Measurements from ENCODE around the gene MIOX. TPM values are rescaled to one million over a fixed set of nuclear protein-coding genes. Genes with fewer than 3 reads are reported as not detected.

Gene MIOX
- total RNA-seq, 1 experiment from 2014 or later, result not detected

DNA sequence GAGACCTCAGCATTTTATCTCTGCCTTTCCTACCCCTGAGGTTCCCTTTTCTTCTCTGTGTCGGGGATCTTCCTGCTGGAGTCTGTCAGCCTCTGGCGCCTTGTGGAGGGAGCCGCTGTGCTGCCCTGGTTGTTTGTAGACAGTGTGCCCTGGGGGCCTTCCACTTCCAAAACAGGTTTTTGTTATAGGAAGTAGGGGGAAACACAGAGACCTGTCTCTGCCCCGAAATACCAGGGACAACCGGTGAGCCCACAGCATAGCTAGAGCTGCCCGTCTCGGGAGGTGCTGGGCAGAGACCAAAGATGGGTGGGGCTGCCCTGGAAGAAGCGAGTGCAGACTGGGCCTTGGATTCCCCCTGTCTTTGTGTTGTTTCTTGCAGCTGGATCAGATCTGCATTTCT is 29.4 kb downstream of the MIOX start:
- intact Hi-C loops (cut with micrococcal nuclease; ENCODE audit: unreplicated experiment), result no loop called here
- no peak overlapping the region for H3K27ac Mint-ChIP-seq (ENCODE audit: unreplicated experiment)
- TF ChIP-seq CTCF (IDR thresholded peaks at IDR 0.05; ENCODE audit: insufficient read depth in 1 of 2, low read depth in 1 of 2, low read length in 1 of 2, severe bottlenecking in 1 of 2, unreplicated experiment in 1 of 2), result no peak
- BruUV-seq (replicated peaks), result no TSS peak
- Histone ChIP-seq H3K9me3 (no peaks in the 10 kb centered on the region), H3K27me3 (replicated peaks; ENCODE audit: control insufficient read depth, insufficient read depth, low read length) (no peaks in the 10 kb centered on the region), H3K4me1 (no peaks in the 10 kb centered on the region), H3K36me3 (ENCODE audit: control insufficient read depth, insufficient read depth, low read length) (peaks cover 2% of the 10 kb centered on the region; the same call in 1 of the 2 replicates), H3K4me3 (ENCODE audit: low read depth, low read length) (no peak overlapping the region)
- no peak overlapping the region for H3K4me3 Mint-ChIP-seq (ENCODE audit: unreplicated experiment)
- H3K27me3 Mint-ChIP-seq (ENCODE audit: insufficient read depth, unreplicated experiment), result no peaks in the 10 kb centered on the region
- peaks cover 69% of the 10 kb centered on the region for H3K36me3 Mint-ChIP-seq (ENCODE audit: insufficient read depth, unreplicated experiment)
- ChIA-PET CTCF (no interaction called here), POLR2A (no interaction called here)
- H3K9me3 Mint-ChIP-seq (ENCODE audit: unreplicated experiment), result no peaks in the 10 kb centered on the region
- H3K4me1 Mint-ChIP-seq (ENCODE audit: low read depth, unreplicated experiment), result no peaks in the 10 kb centered on the region
- DNase-seq, result no peak

- BruUV-seq (replicated peaks), result no TSS peak
These were observed 30.2 kb downstream of the MIOX start for GRCh38 chr22:50516891-50517290.

GRCh38 chr22:50517495-50518260 is 31.0 kb downstream of the MIOX start:
- CTCF ChIA-PET, result interaction anchor here (0.5 kb wide), 1 partner anchor 9 kb away, joined by 4 read pairs; no protein-coding TSS in a partner anchor
- TF ChIP-seq CTCF (IDR thresholded peaks at IDR 0.05; ENCODE audit: insufficient read depth in 1 of 2, low read depth in 1 of 2, low read length in 1 of 2, severe bottlenecking in 1 of 2, unreplicated experiment in 1 of 2), result no peak
- no peak overlapping the region for H3K4me3 ChIP-seq (ENCODE audit: low read depth, low read length)
- intact Hi-C loops (cut with micrococcal nuclease; ENCODE audit: unreplicated experiment), result no loop called here
- Mint-ChIP-seq H3K36me3 (ENCODE audit: insufficient read depth, unreplicated experiment) (peaks cover 59% of the 10 kb centered on the region), H3K9me3 (ENCODE audit: unreplicated experiment) (no peaks in the 10 kb centered on the region), H3K27ac (ENCODE audit: unreplicated experiment) (no peak overlapping the region), H3K4me1 (ENCODE audit: low read depth, unreplicated experiment) (no peaks in the 10 kb centered on the region), H3K4me3 (ENCODE audit: unreplicated experiment) (no peak overlapping the region), H3K27me3 (ENCODE audit: insufficient read depth, unreplicated experiment) (no peaks in the 10 kb centered on the region)
- H3K36me3 ChIP-seq (ENCODE audit: control insufficient read depth, insufficient read depth, low read length), result peaks cover 2% of the 10 kb centered on the region; the same call in 1 of the 2 replicates
- no peaks in the 10 kb centered on the region for H3K27me3 ChIP-seq (replicated peaks; ENCODE audit: control insufficient read depth, insufficient read depth, low read length)
- BruUV-seq (replicated peaks), result no TSS peak
- H3K9me3 ChIP-seq, result no peaks in the 10 kb centered on the region
- no peak for DNase-seq
- no peaks in the 10 kb centered on the region for H3K4me1 ChIP-seq
- POLR2A ChIA-PET, result no interaction called here

More at GRCh38 chr22:50516891-50517290, 30.2 kb downstream of the MIOX start:
- no peak overlapping the region for H3K4me3 Mint-ChIP-seq (ENCODE audit: unreplicated experiment)
- Histone ChIP-seq H3K27me3 (replicated peaks; ENCODE audit: control insufficient read depth, insufficient read depth, low read length) (no peaks in the 10 kb centered on the region), H3K4me3 (ENCODE audit: low read depth, low read length) (no peak overlapping the region), H3K36me3 (ENCODE audit: control insufficient read depth, insufficient read depth, low read length) (peaks cover 2% of the 10 kb centered on the region; the same call in 1 of the 2 replicates), H3K4me1 (no peaks in the 10 kb centered on the region), H3K9me3 (no peaks in the 10 kb centered on the region)
- no peak for TF ChIP-seq CTCF (IDR thresholded peaks at IDR 0.05; ENCODE audit: insufficient read depth in 1 of 2, low read depth in 1 of 2, low read length in 1 of 2, severe bottlenecking in 1 of 2, unreplicated experiment in 1 of 2)
- peaks cover 67% of the 10 kb centered on the region for H3K36me3 Mint-ChIP-seq (ENCODE audit: insufficient read depth, unreplicated experiment)
- H3K27ac Mint-ChIP-seq (ENCODE audit: unreplicated experiment), result no peak overlapping the region
- no peaks in the 10 kb centered on the region for H3K9me3 Mint-ChIP-seq (ENCODE audit: unreplicated experiment)
- CTCF ChIA-PET, result no interaction called here
- H3K27me3 Mint-ChIP-seq (ENCODE audit: insufficient read depth, unreplicated experiment), result no peaks in the 10 kb centered on the region
- POLR2A ChIA-PET, result no interaction called here
- no peak for DNase-seq
- intact Hi-C loops (cut with micrococcal nuclease; ENCODE audit: unreplicated experiment), result no loop called here
- no peaks in the 10 kb centered on the region for H3K4me1 Mint-ChIP-seq (ENCODE audit: low read depth, unreplicated experiment)

Measured in Caco-2 (cell line).